PC-3 (cell line): ENCODE data around the gene ACAN. TPM values are rescaled to one million over a fixed set of nuclear protein-coding genes. Genes with fewer than 3 reads are reported as not detected.

Source experiments
- ATAC-seq: fragments of 200-7000 bp; cut with Tn5 transposase; 2 replicates; pipeline ENCODE4 v1.9.1; 2020; ENCODE audit warnings: mild to moderate bottlenecking, moderate library complexity
- BruUV-seq: library from RNA; stranded (reverse); fragments of 400-500 nt; replicated peaks from 2 replicates; lab custom pipeline; 2021; lab: Mats Ljungman, UMichigan
- CTCF ChIA-PET: fragments of 300-600 bp; sonication (Branson Sonifier 250); formaldehyde crosslinking; loops from one replicate; lab custom pipeline; 2022; ENCODE audit warnings: antibody characterized with exemption; lab: Charles Lee
- POLR2A ChIA-PET: fragments of 300-600 bp; sonication (Branson Sonifier 250); formaldehyde crosslinking; loops from one replicate; lab custom pipeline; 2022; ENCODE audit warnings: antibody characterized with exemption; ENCODE audit not compliant: unreplicated experiment; lab: Charles Lee
- DNase-seq: peaks from one replicate; pipeline ENCODE4 v3.0.0-alpha.2; 2015
- H2AFZ ChIP-seq: fragments of 300-600 bp; sonication (generic); 2 replicates; pipeline ENCODE4 v1.6.0; 2016; ENCODE audit warnings: antibody characterized with exemption, low read length
- H3F3A ChIP-seq: fragments of 300-600 bp; sonication (generic); one replicate; pipeline ENCODE4 v1.6.0; 2017; ENCODE audit warnings: antibody characterized with exemption, low read length, control low read depth, mild to moderate bottlenecking; ENCODE audit not compliant: unreplicated experiment
- H3K27ac ChIP-seq: fragments of 300-600 bp; sonication (generic); 2 replicates; pipeline ENCODE4 v1.5.1; 2016; ENCODE audit warnings: mild to moderate bottlenecking, low read length
- H3K27me3 ChIP-seq: fragments of 300-600 bp; sonication (generic); 2 replicates; pipeline ENCODE4 v1.6.1; 2016; ENCODE audit warnings: low read length, mixed read lengths
- H3K36me3 ChIP-seq: fragments of 300-600 bp; sonication (generic); 2 replicates; pipeline ENCODE4 v1.6.1; 2016; ENCODE audit warnings: low read depth, mixed run types, low read length, mixed read lengths
- H3K4me1 ChIP-seq: fragments of 300-600 bp; sonication (generic); 2 replicates; pipeline ENCODE4 v1.5.1; 2016; ENCODE audit warnings: low read length; ENCODE audit not compliant: insufficient read depth
- H3K4me2 ChIP-seq: fragments of 300-600 bp; sonication (generic); 2 replicates; pipeline ENCODE4 v1.6.0; 2016; ENCODE audit warnings: low read length
- H3K4me3 ChIP-seq: fragments of 300-600 bp; sonication (generic); 2 replicates; pipeline ENCODE4 v1.5.1; 2016; ENCODE audit warnings: mild to moderate bottlenecking, low read length, mixed read lengths
- H3K79me2 ChIP-seq: fragments of 300-600 bp; sonication (generic); 2 replicates; pipeline ENCODE4 v1.6.1; 2017; ENCODE audit warnings: low read length, mixed read lengths
- H3K9ac ChIP-seq: fragments of 300-600 bp; sonication (generic); 2 replicates; pipeline ENCODE4 v1.6.0; 2016; ENCODE audit warnings: mild to moderate bottlenecking, low read length
- H3K9me2 ChIP-seq: fragments of 300-600 bp; sonication (generic); replicated peaks from 2 replicates; pipeline ENCODE4 v1.6.1; 2016; ENCODE audit warnings: mixed run types, low read length, mixed read lengths
- H3K9me3 ChIP-seq: fragments of 300-600 bp; sonication (generic); 2 replicates; pipeline ENCODE4 v1.6.1; 2016; ENCODE audit warnings: low read length, mixed read lengths
- H4K20me1 ChIP-seq: fragments of 300-600 bp; sonication (generic); 2 replicates; pipeline ENCODE4 v1.6.1; 2016; ENCODE audit warnings: low read length, mixed read lengths
- EZH2 ChIP-seq: fragments of 300-600 bp; sonication (generic); IDR thresholded peaks from one replicate; pipeline ENCODE4 v1.6.1; 2017; ENCODE audit warnings: antibody characterized with exemption, mild to moderate bottlenecking, low read length; ENCODE audit not compliant: unreplicated experiment
- EZH2phosphoT487 ChIP-seq: fragments of 300-600 bp; sonication (generic); IDR thresholded peaks from 2 replicates; pipeline ENCODE4 v1.6.1; 2018; ENCODE audit warnings: mild to moderate bottlenecking, antibody characterized with exemption, low read length, borderline replicate concordance
- intact Hi-C: fragments of 100-400 bp; cut with micrococcal nuclease; formaldehyde crosslinking; loops from 2 replicates; pipeline ENCODE4 v1.9.0; 2023
- total RNA-seq: library from RNA; depleted of rRNA; stranded (reverse); fragments of >200 nt; gene quantifications from 2 replicates; pipeline ENCODE4 v1.2.3, GENCODE V29; 2014
- TF ChIP-seq, protein P1 (sequence below): fragments of 300-600 bp; sonication (generic); conservative IDR thresholded peaks from 2 replicates; pipeline ENCODE4 v1.5.1; 2017; ENCODE audit warnings: antibody characterized with exemption, low read depth, mild to moderate bottlenecking, low read length

The ACAN gene
- total RNA-seq, 1 experiment from 2014 or later: not detected

DNA sequence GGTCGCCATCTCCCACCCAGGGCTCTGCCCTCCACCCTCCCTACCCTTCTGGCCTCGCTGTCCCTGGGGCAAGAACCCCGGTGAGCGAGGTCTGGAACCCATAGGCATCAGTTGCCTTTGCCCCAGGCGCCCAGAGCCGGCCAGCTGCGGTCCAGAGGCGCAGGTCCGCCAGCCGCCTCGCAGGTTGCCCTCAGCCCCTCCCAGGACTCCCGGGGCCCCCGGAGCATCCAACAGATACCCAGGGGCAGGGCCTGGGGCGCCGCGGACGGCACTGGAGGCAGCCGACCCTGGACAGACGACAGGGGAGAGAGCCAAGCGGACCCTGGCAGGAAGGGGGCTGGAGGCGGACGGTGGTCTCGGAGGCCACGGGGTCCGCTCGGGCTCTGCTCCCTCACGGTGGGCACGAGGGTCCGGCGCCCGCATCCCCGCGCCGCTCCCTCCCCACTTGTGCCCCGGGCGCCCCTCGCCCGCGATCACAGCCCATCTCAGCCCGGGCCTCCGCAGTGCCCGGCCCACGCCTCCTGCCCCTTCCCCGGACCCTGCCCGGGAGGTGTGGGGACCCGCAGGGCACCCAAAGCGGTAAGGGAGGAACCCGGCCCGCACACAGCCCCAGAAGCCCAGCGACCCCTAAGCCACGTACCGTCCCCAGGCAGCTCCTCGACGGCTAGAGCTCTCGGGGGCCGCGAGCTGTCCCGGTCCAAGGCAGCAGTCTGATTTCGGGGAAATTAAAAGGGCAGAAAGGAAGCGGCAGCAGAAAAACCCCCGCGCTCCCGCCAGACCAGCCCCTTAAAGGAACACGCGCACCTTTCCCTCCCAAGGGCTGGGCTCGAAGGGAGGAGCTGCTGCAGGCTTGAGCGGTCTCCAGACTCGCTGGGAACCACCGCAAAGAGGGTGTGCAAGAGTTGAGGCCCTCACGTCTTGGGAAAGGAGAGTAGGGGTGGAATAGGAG lies 91.9 kb downstream of the ACAN start, which contains the start of gene HAPLN3:
Gene HAPLN3, minus strand, starts transcription at position 726 of the 949 bp plus-strand sequence. CDS start 8,246 bp downstream, outside the sequence.
- Histone ChIP-seq H3F3A (no peaks in the 10 kb centered on the region), H2AFZ (peak within 1 kb of the TSS; percentile 65), H3K9me3 (no peaks in the 10 kb centered on the region), H3K4me3 (no peak within 1 kb of the TSS; the same call in 1 of the 2 replicates), H3K27me3 (no peaks in the 10 kb centered on the region), H4K20me1 (no peaks in the 10 kb centered on the region), H3K4me1 (peaks cover 10% of the 10 kb centered on the region), H3K4me2 (peak within 1 kb of the TSS; percentile 75), H3K36me3 (no peaks in the 10 kb centered on the region), H3K79me2 (no peaks in the 10 kb centered on the region), H3K9me2 (no peaks in the 10 kb centered on the region), H3K9ac (no peak within 1 kb of the TSS), H3K27ac (no peak within 1 kb of the TSS)
- ChIA-PET CTCF (interaction anchor here (0.6 kb wide), 1 partner anchor 257 kb away, joined by 3 read pairs; the partner anchor contains the start of gene ISG20), POLR2A (no interaction called here)
- BruUV-seq: no TSS peak
- no peak for ATAC-seq
- intact Hi-C loops: no loop called here
- TF ChIP-seq, protein P1, sequence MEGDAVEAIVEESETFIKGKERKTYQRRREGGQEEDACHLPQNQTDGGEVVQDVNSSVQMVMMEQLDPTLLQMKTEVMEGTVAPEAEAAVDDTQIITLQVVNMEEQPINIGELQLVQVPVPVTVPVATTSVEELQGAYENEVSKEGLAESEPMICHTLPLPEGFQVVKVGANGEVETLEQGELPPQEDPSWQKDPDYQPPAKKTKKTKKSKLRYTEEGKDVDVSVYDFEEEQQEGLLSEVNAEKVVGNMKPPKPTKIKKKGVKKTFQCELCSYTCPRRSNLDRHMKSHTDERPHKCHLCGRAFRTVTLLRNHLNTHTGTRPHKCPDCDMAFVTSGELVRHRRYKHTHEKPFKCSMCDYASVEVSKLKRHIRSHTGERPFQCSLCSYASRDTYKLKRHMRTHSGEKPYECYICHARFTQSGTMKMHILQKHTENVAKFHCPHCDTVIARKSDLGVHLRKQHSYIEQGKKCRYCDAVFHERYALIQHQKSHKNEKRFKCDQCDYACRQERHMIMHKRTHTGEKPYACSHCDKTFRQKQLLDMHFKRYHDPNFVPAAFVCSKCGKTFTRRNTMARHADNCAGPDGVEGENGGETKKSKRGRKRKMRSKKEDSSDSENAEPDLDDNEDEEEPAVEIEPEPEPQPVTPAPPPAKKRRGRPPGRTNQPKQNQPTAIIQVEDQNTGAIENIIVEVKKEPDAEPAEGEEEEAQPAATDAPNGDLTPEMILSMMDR: no peak
- no peak for TF ChIP-seq EZH2
- TF ChIP-seq EZH2phosphoT487: no peak
- no peak for DNase-seq

DNA sequence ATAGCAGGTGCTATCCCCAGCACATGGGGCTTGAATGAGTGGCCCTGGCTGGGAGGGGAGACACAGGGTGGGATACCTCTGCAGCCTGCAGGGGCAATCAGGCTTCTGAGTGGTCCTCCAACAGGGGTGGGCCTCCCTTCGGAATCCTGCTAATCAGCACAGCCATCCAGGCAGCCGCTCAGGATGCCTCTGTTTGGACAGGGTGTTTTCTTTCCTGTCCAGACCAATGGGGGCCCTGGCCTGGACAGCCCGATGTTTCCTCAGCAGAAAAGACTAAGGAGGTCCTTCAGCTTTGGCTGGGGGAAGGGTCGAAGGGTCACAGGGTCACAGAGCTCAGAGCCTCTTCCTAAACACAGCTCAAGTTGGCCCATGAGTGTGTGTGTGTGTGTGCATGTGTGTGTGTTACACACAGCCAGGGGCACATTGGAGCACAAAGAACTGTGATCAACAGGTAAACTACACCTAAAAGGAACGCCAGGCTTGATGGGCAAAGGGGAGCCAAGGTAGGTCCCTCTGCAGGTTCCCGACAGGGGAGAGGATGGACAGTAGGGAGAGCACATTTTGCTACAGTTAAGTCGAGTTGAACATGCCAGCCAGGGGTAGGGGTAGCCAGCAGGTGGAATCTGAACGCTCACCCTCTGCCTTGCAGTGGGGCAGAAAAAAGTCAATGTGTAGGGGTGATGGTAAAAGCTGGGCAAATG lies 93.2 kb downstream of the ACAN start:
- H2AFZ ChIP-seq: no peak overlapping the region
- no peak overlapping the region for H3K27ac ChIP-seq
- H3K9me2 ChIP-seq: no peaks in the 10 kb centered on the region
- H3K27me3 ChIP-seq: no peaks in the 10 kb centered on the region
- DNase-seq (no peak), ATAC-seq (no peak)
- H3K36me3 ChIP-seq: no peaks in the 10 kb centered on the region
- H3F3A ChIP-seq: no peaks in the 10 kb centered on the region
- H3K9ac ChIP-seq: no peak overlapping the region
- TF ChIP-seq EZH2: no peak
- TF ChIP-seq EZH2phosphoT487: no peak
- TF ChIP-seq, protein P1: no peak
- H3K4me2 ChIP-seq: no peak overlapping the region
- no TSS peak for BruUV-seq
- intact Hi-C loops: no loop called here
- H3K4me3 ChIP-seq: no peak overlapping the region
- no peaks in the 10 kb centered on the region for H3K79me2 ChIP-seq
- ChIA-PET POLR2A (no interaction called here), CTCF (no interaction called here)
- H4K20me1 ChIP-seq: no peaks in the 10 kb centered on the region
- H3K9me3 ChIP-seq: no peaks in the 10 kb centered on the region
- H3K4me1 ChIP-seq: peaks cover 15% of the 10 kb centered on the region
